Measurements from ENCODE around the gene PEX11A. TPM values are rescaled to one million over a fixed set of nuclear protein-coding genes. Genes with fewer than 3 reads are reported as not detected.
"Not testable (repeated sequence)": the region's sequence is repeated elsewhere in the genome, so short reads cannot be mapped to it uniquely, and the experiment has no call there.

PEX11A gene
- total RNA-seq: 14.5 TPM

DNA sequence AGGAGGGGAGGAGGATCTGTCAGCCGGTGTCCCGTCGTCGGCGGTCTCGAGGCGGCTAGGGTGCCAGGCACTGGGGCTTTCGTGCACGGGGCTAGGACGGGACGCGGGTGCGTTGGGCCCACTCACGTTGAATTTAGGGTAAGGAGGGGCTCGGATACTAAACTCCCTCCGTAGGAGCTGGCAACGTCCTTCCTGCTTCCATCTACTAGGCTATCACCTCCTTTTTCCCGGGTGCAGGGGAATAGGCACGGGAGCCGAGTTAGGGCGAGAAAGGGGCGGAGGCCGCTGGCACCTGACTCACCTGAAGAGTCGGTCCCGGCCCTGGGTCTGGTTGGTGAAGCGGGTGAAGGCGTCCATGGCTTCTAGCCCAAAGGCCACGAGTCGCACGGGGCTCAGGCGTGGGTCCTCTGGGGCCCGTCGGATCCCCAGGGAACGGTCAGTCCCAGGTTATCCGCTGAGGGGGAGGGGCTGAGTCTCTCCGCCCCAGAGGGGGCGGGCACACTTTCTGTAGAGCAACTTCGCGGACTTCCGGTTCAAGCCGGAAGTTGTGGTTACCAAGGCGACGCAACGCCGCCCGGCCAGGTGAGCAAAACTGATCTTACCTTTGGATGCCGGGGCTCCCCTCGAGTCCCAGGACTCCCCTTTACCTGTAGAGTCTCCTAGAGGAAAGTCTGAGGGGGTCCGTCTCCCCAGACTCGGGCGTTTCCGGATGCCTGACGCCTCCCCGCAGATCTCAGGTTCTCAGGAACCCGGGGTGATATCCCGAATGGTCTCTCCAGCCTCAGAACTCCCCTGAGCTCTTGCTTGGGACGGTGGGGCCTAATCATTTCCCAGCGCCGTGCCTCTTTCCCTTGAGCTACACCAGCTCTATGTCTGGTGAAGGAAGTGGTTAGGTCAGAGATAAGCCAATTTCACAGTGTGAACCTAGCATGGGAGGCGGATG, at the start of gene PEX11A, which contains the start of gene WDR93:
Gene PEX11A, minus strand, starts transcription at position 479 of the 943 bp plus-strand sequence. Its CDS starts 122 bp downstream, at position 357.
Gene WDR93, plus strand, starts transcription at position 536 of the 943 bp plus-strand sequence. CDS start 10,936 bp downstream, outside the sequence.
- peak; percentile 54 for DNase-seq

- peak; percentile 13 for DNase-seq
These were observed 49.6 kb upstream of the PEX11A start for GRCh38 chr15:89740137-89740536.

GRCh38 chr15:89735773-89736172, 45.2 kb upstream of the PEX11A start:
- no peak for DNase-seq

- DNase-seq: no peak
These were observed 42.1 kb upstream of the PEX11A start for GRCh38 chr15:89732451-89733172.

GRCh38 chr15:89731275-89731674, 40.7 kb upstream of the PEX11A start:
- DNase-seq: no peak

- DNase-seq: no peak
These were observed 37.7 kb upstream of the PEX11A start for GRCh38 chr15:89728254-89728653.

- DNase-seq: no peak
These were observed 34.5 kb upstream of the PEX11A start for GRCh38 chr15:89725064-89725463.

DNA sequence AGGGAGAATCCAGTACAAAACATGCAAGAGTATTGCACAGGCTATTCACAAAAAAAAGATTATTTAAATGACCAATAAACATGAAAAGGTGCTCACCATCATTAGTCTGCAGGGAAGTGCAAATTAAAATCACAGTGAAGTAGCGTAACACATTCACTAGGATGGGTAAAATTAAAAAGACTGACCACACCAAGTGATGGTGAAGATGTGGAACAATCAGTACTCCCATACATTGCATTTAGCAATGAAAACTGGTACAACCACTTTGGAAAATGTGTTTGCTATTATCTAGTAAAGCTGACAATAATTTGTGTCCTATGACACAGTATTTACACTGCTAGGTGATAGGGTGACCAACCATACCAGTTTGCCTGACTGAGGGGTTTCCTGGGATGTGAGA, 34.1 kb upstream of the PEX11A start:
- no peak for DNase-seq

DNA sequence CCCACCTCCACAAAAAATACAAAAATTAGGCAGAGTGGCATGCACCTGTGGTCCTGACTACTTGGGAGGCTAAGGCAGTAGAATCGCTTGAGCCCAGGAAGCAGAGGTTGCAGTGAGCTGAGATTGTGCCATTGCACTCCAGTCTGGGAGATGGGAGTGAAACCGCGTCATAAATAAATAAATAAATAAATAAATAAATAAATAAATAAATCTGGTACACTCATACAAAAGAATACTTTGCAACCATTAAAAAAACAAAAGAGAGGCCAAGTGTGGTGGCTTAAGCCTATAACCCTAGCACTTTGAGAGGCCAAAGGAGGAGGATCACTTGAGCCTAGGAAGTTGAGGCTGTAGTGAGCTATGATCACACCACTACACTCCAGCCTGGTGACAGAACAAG, 32.5 kb upstream of the PEX11A start:
- DNase-seq: no peak

GRCh38 chr15:89714775-89715174, 24.2 kb upstream of the PEX11A start:
- no peak for DNase-seq

DNA sequence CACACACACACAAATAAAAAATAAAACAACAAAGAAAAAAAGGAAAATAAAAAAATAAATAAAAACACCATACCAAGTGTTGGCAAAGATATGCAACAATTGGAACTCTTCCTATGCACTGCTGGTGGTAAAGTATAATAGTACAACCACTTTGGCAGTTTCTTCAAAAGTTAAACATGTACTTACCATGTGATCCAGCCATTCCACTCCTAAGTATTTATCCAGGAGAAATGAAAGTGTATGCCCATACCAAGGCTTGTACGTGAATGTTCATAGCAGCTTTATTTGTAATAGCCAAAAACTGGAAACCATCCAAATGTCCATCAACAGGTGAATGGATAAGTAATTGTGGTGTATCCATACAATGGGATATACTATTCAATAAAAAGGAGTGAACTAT, 17.0 kb upstream of the PEX11A start:
- no peak for DNase-seq

- DNase-seq: no peak
These were observed 13.9 kb upstream of the PEX11A start for GRCh38 chr15:89704411-89704810.

DNA sequence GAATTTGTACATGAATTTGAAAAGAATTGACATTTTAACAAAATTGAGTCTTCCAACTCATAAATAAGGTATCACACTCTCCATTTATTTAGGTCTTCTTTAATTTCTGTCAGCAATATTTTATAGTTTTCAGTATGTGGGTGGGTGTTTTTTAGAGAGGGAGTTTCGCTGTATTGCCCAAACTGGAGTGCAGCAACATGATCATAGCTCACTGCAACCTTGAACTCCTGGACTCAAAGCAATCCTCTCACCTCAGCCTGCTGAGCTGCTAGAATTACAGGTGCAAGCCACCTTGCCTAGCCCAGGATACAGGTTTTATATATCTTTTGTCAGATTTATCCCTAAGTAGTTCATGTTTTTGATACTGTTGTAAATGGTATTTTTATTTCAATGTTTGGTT, 4.6 kb upstream of the PEX11A start:
- no peak for DNase-seq

DNA sequence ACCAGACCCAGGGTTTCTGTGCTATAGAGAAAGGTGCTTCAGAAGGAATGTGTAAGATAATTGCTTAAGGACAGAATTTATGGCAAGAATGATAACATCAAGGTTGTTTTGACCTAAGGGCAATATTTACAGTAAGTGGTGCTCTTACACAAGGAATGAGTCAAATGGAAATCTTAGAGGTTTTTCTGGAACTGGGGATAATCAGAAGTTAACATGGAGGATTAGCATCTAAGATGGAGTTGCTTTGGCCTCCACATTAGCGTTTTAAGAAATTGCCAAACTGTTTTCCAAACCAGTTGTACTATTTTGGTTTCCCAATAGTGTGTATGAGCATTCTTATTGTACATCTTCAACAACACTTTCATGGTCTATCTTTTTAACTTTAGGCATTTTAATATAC, 3.1 kb upstream of the PEX11A start:
- no peak for DNase-seq

DNA sequence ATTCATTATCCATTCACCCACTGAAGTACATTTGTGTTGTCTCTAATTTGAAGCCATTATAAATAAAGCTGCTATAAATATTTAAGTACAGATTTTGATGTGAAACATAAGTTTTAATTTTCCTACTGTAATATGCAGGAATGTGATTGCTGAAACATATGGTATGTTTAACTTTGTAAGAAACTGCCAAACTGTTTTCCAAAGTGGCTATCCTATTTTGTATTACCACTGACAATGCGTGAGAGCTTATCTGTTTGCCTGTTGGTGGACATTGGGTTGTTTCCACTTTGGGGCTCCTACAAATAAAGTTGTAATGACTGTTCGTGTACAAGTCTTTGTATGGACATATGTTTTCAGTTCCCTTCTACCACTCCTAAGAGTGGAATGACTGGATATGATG, 2.5 kb upstream of the PEX11A start:
- DNase-seq: no peak

DNA sequence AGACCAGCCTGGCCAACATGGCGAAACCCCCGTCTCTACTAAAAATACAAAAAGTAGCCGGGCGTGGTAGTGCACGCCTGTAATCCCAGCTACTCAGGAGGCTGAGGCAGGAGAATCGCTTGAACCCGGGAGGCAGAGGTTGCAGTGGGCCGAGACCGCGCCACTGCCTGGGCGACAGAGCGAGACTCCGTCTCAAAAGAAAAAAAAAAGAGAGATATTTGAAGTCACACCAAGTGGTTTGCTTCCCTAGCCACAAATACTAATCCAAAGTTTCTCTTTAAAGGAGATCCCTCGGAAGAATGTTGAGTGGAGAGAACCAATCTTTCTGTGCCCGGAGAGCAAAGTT, 651 bp downstream of the PEX11A start:
- not testable (repeated sequence) for DNase-seq

DNA sequence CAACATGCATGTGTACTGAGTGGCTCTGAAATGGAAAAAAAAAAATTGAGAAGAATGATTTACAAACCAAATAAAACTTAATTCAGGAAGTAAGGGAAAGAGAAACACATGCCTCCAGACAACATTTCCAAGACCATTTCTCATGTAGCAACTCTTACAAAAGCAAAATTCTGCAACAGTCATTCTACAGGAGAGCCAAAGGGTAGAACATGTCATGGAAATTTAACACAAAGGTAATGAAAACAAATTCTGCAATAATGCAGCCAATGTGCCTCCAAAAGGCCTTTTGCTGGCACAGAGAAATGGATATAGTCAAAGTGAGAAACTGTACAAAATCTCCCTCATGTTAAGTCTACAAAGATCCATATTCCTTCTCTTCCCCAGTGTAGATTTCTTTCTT, 4.0 kb downstream of the PEX11A start:
- DNase-seq: no peak

DNA sequence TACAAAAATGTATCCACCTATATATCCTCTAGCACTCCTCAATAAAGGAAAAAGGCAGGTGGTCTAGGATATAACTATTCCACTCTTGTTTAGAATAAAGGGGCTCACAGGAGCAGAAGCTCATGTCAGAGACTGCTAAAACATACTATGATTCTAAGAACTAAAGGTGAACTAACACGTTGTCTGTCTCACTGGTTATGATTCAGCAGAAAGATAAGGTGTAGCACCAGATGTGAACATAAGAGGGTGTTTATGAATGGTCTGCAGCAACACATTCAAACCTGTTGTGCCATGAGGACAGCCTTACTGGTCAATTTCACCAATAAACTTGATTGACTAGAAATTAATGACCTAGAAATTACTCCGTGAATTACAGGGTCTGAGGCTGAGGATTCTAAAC, 4.6 kb downstream of the PEX11A start:
- no peak for DNase-seq

DNA sequence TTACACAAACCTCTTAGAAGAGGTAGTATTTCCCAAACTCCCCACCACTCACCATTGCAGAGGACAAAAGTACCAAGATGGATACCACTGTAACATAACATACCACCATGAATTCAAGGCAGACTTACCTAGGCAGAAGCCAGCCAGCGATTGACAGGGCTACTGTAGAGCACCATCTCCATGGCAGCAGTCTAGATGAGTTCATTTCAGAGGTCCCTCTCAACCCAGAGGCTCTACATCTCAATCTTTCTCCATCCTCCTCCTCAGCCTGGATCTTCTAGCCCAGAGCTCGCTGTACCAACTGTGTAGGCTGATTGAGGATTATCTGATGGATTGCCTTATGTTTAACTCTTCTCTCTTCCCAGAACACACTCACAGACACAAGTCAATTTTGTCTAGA, 9.4 kb downstream of the PEX11A start:
- DNase-seq: no peak

GRCh38 chr15:89680282-89680873, 10.2 kb downstream of the PEX11A start:
- DNase-seq: no peak

DNA sequence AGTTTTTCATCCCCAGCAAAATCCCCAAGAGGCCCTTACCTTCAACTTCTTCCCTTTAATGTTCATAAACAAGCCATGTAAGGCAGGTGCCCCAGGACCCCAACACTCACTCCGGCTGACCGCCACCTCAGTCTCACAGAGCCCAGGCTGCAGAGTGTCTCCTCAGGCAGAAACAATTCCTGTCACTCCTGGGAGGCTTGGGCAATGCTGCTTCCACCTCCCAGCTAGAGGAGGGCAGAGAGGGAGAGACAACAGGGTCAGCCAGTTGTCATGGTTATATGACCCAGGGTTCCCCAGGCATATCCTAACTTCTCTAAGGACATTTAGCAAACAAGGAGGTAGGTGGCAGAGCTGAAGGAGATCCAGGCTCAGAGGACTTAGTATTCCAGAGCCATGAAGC, 11.3 kb downstream of the PEX11A start, which contains the start of gene PLIN1:
Gene PLIN1, minus strand, starts transcription at position 156 of the 400 bp plus-strand sequence. CDS start 1,878 bp downstream, outside the sequence.
- DNase-seq: no peak

- no peak for DNase-seq
These were observed 13.2 kb downstream of the PEX11A start for GRCh38 chr15:89677381-89677780.

- no peak for DNase-seq
These were observed 14.9 kb downstream of the PEX11A start for GRCh38 chr15:89675606-89676005.
